ENCODE measurements around the gene NACC1.
A peak's percentile ranks its signal among the peaks of the same experiment; 100 is the strongest.

The NACC1 gene

DNA sequence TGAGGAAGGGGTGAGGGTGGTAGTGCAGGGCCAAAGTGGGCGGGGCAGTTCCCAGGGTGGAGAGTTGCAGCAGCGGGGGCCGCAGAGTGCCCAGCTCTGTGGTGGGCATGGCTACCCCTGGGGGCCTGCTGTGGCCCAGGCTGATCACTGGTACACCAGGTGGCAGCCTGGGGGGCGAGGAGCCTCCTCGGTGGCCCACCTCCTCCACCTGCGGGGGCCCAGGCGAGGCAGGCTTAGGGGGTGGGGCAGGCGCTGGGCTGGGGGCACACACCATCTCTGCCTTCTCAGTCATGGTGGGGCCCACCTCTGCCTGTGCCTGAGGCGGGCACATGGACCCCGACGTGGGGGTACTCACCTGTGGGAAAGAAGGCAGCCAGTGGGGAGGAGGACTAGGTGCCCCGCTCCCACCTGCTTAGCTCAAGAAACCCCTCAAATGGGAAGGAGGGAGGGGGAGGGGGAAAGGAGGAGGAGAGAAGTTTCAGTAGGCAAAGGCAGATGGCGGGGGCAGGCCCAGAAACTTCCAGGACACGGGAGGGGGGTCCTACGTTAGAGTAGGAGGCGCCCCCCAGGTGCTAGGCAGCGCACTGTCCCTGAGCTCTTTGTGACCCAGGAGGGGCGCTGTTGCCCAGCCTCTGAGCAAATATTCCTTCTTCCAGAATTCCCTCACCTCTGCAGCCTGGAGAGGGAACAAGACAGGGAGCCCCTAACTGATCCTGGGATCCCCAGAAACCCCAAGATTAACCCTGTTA lies 17.0 kb upstream of the NACC1 start:
- no peak for DNase-seq

DNA sequence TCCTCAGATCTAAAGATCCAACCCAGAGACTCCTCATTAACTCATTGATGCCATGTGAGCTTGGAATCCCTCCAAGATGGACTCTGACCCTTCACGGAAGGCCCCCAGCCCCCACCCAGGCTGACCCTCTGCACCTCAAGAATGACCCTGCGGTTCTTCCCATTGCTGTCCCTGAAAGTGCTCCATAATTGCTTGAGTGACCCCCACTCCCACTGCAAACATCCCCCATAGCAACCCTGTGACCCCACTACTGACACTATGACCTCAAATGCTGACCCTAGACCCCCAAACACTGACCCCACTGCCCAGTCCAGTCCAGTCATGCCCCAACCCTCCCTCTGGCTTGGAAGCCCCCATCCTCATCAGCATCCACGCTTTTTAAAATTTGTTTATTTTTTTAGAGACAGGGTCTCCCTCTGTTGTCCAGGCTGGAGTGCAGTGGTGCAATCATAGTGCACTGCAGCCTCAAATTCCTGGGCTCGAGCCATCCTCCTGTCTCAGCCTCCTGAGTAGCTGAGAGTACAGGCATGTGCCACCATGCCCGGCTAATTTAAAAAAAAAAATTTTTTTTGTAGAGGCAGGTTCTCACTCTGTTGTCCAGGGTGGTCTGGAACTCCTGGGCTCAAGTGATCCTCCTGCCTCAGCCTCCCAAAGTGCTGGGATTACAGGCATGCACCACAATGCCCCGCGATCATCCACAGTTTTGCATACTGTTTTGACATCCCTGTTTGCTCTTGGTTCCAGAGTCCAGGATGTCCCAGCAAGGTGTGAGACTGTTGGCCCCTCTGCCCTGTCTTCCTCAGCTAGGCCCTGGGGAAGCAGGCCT lies 16.3 kb upstream of the NACC1 start:
- DNase-seq, result no peak

DNA sequence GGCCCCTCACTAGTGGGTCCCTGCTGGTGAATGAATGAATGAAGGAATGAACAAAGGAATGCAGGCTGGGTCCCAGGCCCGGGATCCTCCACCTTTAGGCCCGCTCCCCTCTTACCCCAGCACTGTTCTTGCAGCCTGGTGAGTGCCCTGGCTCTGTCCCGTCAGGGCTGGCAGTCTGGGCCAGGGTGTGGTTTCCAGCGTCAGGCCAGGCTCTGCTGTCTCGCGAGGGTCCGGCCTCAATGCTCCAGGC lies 15.7 kb upstream of the NACC1 start:
- DNase-seq, result no peak

DNA sequence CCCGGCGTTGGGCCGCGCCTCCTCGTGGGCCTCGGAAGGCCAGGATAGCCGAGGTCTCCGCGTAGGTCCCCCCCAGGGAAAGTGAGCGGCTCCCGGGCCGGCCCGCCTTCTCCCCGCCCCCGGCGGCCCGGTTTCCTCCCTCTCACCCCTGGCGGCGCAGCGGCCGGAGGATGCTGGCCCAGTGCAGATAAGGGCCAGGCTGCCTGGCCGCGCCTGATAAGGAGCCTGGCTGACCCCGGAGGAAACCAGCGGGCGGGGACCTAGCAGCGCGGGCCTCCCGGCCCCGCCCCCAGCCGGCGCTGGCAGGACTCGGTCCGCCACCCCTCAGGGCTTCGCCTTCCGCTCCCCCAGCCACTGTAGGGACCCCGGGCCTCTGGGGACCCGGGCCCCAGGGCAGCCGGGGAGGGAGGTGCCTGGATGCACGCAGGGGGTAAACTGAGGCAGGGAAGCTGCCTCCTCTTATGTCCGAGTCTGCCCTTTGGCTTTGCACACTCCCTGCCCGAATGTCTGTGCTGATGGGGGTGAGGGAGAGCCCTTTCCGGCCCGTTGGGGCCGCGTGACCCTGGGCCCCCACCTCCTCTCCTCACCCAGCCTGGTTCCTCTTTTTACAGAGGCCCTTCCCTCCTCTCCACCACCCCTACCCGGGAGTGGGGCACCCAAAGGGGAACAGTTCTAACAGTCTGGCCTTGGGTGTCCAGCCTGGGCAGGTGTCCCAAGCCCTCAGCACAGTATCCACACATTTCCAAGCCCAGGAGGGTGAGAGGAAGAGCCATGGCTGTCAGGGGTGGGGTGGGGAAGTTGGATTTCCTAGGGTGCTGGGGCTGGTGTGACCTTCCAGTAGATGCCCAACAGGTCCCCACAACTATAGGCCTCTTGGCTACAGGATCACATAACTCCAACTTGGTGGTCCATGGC lies 15.1 kb upstream of the NACC1 start, which contains the start of gene LYL1:
Gene LYL1 (minus strand): TSS at position 193 of the 915 bp plus-strand sequence. CDS start 1,687 bp downstream, outside the sequence.
- no peak for DNase-seq

DNA sequence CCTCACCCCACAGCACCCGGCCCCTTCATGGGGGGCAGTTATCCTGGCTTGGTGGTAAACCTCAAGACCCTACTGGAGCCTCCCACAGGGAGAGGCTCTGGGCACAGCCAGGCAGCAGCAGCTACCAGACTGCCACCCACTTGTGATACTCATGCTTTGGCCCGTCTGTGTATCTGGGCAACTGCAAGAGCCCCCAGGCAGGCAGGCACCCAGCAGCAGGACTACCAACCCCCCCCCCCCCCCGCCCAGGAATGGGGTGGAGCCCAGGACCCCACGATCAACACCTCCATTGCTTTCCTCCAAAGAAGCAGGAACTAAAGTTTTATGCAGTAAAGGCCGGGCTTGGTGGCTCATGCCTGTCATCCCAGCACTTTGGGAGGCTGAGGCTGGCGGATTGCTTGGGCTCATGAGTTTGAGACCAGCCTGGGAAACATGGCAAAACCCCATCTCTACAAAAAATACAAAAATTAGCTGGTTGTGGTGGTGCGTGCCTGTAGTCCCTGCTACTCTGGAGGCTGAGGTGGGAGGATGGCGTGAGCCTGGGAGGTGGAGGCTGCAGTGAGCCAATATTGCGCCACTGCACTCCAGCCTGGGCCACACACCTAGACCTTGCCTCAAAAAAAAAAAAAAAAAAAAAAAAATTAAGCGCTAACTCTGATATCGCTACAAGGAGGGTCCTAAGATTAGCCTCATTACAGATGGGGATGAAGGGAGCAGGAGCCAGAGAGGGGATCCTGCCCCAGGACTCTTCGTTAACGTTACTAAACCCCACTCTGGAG lies 14.3 kb upstream of the NACC1 start:
- no peak for DNase-seq

DNA sequence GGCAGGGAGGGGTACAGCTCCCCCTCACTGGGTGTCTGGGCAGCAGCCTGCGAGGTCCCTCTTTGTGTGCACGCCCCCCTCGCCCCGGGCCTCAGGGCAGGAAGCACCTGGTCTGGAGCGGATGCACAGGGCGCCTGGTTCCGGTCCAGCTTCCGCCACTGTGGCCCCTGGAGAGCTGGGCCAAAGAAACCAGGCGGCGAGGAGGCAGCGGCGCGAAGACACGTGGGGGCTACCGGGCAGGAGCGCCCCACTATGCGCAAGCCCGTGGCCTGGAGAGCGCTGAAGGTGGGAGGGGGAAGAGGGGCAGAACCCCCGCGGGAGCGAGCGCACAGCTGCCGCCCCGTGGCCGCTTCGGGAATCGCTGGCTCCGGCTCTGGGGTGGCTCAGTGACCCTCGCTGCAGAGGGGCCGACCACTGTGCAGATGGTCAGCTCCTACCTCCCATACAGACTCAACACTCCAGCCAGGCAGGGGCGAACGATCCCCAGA lies 13.7 kb upstream of the NACC1 start:
- DNase-seq, result peak; percentile 58

DNA sequence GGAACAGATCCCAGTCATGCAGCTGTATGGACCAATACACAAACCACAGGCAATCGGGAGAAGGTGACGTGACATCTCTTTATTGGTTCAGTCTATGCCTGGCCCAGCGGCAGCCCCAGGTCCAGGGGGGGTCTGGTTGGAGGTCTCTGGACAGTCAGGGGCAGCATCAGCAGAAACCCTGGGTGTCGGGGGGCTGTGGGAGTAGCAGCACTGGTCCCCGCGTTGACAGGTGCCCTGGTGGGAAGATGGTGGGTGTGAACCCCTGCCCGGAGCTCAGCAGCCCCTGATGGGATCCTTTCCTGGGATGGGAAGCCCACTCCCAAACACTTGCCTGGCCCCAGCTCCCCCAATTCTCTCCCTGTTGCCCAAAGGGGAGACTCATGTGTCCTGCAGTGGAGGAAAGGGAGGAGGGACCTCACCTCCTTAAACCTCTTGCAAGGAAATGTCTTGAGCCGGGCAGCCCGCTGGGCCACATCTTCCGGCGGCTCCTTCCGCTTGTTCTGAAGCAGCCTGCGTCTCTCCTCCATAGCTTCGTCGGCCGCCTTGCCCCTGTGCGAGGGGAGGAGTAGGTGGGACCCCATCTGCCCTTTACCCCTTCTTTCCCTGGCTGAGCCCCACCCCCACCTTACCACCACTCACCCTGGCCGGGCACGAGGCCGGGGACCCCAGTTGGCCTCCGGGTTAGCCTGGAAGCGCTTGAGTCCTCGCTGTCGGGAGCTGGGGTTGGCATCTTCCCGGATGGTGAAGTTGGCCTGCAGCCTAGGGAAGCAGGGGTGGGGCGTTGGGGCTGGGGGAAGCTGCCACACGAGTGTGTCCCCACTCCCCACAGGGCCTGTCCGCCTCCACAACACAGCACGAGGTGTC lies 13.0 kb upstream of the NACC1 start:
- DNase-seq, result no peak

DNA sequence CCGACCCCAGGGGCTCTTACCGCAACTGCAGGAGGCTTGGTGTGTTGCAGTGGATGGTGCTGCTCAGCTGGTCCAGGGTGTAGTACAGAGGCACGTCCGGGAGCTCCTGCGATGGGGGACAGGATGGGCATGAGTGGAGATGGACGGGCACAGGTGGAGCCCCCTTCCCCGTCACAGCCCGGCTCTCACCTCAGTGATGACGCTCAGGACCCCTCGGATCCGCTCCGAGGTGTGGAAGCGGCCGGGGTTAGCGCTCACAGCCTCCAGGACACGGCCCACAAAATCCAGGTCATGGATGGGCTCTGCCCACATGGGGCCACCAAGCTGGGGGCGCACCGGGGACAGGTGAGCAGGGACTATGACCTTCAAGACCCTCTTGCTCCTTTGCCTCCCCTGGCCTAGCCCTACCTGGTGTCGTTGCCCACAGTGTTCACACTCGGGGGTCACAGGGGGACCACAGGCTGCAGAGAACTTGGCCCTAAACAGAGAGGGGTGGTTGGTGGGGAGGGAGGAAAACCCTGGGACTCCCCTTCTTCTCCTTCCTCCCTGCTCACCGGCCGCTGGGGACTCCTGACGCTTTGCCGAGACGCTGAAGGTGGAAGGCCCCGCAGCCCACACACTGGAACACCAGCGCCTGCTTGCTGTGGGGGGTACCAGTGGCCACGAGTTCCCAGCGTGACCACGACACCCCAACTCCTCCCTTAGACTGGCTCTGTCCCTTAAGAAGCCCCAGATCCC lies 8.5 kb upstream of the NACC1 start:
- no peak for DNase-seq

DNA sequence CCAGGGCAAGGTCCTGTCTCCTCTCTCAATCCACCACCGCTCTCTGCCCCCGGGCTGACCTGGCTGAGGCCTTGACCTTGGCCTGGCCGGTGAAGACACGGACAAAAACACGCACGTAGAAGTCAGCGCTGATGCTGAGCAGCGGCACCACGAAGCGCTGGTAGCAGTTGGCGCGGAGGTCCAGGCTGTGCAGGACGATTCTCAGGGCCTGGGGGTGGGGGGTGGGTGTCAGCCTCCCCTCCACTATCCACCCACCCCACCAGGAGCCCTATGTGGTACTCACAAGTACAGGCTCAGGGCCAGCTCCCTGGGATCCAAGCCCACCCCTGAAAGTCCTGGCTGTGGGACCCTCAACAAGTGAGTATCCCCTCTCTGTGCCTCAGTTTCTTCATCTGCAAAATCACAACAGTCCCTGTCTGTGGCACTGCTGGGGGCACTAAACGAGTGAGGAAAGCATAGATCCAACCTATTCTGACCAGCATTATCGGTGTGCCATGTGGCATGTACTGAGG lies 7.9 kb upstream of the NACC1 start:
- DNase-seq, result no peak

DNA sequence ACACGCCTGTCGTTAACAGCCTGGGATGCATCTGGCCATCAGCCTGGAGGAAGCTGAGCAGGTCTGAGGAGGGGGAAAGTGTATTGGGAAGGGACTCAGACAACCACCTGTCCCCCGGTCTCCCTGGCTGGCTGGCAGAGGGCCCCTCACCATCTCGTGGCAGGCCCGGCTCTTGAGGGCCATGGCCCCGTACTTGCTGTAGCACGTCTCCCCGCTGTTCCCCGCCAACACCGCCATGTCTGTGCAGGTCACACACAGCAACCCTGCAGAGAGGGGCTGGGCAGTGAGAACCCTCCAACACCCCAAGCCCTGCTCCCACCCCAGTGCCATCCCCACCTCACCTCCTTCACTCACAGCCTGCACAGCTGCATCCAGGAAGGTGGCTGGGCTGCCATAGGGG lies 5.5 kb upstream of the NACC1 start:
- DNase-seq, result no peak

DNA sequence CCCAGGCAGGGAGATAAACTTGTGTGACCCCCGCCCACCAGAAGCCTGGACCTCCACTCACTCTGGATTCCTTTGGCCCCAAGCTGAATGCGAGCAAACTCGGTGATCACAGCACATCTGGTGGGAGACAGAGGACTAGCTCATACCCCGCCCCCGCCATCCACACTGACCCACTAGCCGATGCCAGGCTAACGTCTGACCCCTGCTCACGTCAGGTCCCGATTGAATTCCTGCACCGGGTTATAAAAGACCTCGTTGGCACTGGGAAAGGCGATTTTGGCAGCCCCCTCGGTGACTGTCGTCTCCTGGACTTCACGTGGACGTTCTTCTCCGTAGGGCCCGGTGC lies 2.2 kb upstream of the NACC1 start:
- no peak for DNase-seq

DNA sequence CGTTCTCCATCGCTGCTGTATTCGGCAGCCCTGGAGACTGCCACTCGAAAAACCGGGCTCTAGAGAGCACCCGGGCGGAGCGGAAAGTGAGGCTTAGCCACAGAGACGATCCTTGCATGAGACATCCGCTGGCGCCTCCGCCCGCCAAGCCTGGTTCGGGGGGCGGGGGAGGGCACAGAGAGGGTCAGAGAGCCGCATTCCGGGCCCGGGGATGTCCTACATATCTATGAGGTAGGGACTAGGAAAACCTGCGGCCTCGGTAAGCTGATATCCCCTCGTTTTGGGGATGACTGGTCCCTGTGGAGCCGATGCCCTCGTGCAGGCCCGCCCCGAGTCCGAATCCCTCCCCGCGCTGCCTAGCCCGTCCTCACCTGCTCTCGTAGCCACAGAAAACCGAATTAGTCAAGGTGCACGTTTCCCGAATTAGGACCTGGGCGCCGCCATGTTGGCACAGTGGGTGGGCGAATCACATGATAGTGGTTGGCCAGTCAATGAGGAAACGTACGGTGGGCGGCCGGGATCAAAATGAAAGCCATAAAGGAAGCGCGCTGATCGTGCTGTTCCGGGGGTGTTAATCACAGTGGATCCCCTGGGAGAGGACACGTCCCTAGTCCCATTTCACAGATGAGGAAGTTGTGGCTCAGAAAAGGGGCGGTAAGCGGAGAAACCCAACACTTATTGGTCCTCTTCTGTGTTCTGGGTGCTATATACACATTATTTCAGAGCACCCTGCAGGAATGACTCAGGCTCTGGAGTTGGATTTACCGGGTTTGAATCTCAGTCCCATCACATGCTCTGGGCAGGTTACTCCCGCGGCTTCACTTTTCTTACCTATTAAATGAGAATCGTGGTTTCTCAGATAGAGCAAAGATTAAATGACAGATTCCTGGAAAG lies 1.5 kb upstream of the NACC1 start, which contains the start of gene TRMT1:
Gene TRMT1 (minus strand): TSS at position 459 of the 894 bp plus-strand sequence. CDS start 341 bp downstream, at position 118.
- DNase-seq, result peak; percentile 88

DNA sequence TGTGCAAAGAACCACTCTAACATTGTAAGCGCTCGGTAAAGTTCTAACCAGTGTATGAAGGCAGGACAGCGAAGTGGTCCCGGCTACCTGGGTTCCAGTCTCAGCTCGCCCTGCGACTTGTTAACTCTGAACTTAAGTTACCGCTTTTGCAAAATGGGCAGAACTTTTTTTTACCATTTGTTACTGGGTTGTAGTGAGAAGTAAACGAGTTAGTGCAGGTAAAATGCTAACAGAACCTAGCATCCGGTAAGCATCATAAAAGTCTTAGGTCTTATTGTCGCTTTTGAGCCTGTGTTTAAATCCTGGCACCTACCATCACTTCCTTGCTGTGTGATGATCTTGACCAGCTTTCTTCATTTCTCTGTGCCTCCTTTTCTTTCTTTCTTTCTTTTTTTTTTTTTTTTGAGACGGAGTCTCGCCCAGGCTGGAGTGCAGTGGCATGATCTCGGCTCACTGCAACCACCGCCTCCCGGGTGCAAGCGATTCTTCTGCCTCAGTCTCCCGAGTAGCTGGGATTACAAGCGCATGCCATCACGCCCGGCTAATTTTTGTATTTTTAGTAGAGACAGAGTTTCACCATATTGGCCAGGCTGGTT lies 790 bp upstream of the NACC1 start:
- no peak for DNase-seq

DNA sequence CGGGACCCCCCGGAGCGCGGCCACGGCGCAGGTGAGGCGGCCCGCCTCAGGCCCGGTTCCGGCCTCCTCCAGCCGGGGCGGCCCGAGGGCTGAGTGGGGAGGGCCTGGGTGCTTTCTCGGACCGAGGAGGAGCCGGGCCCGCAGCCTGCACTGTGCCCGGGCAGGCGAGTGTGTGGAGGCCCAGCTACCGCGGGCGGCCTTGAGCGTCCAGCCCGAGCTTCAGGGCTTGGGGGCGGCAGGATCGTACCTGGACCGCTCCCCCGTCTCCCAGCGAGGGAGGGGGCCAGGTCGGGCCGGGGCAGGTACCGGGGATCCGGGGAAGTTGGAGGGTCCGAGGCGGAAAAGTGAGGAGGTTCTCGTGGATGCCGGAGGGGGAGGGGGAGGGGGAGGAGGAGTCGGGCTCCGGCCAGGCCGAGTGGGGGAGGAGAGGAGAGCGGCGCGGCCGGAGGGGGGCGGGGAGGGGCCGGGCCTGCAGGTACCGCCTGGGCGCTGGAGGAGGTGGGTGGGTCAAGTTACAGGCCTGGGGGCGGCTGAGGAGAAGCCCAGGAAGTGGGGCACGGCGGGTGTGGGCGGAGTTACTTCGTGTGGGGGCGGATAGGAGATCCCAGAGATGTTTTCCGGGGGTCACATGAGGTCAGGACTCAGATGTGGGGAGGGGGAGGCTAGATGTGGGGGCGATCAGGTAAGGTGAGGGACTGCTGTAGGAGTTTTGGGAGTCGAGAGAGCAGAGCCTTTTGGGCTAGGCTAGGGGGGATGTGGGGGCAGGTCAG lies 545 bp downstream of the NACC1 start:
- no peak for DNase-seq

DNA sequence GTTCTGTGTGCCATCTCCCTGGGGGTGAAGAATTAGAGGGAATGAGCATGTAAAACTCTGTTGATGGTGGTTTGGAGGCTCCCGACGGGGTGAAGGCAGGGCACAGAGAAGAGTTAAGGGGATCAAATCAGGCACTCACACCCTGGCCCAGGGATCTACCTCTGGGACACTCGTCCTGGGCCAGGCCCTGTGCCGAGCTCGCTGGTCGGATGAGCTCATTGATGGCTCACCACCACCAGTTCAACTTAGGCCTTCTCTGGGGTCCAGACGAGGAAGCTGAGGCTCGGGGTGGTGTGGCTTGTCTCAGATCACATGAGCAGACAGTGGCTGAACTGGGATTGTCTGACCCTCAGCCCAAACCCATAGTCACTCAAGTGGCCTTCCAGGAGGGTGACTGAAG lies 1.6 kb downstream of the NACC1 start:
- no peak for DNase-seq

DNA sequence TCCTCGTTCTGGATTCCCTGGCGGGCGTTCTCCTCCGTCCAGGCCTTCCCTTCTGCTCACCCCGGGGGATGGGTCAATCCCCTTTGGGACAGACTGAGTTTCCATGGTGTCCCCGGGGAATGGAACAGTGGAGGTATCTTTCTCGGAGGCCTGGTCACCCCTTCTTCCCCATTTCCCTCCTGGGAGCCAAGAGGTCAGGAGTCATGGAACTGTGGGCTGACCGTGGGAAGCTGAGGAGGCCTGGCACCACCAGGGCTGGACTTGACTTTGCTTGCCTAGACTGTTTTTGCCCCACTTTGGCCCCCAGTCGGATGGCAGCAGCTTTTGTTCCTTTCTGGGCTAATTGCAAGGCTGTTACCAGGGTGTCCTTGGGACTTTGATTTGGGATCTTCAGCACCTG lies 2.0 kb downstream of the NACC1 start:
- no peak for DNase-seq

DNA sequence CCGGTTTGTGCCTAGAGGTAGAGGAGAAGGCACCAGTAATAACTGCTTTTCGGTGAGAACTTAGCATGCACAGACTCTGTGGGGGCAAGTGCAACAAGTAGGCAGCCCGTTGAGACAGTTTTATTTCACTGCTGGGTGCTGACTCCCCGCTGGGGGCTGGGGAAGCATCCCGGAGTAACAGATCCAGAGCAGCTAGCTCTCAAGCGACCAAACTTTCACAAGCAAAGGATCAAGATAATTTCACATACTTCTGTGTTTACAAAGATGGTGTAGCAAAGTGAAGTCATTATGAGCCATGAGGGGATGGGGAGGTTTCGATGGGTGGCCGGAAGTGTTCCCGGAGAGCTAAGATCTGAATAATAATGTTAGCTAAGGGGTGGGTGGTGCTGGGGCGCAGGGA lies 2.8 kb downstream of the NACC1 start:
- DNase-seq, result no peak
